Testis (tissue), 3 donors: ENCODE measurements around the gene CTDP1. TPM values are rescaled to one million over a fixed set of nuclear protein-coding genes. Genes with fewer than 3 reads are reported as not detected.
"Not testable (repeated sequence)": the region's sequence is repeated elsewhere in the genome, so short reads cannot be mapped to it uniquely, and the experiment has no call there.

ENCODE experiments used
- DNase-seq: peaks from one replicate; pipeline ENCODE4 v3.0.0-alpha.2; 2019
- H3K27ac ChIP-seq, 2 donors: fragments of 200-600 bp; sonication (generic); one replicate each; pipeline ENCODE4 v1.5.1; 2019
- H3K27me3 ChIP-seq: fragments of 200-600 bp; sonication (generic); one replicate; pipeline ENCODE4 v1.5.1; 2019
- H3K36me3 ChIP-seq: fragments of 200-600 bp; sonication (generic); one replicate; pipeline ENCODE4 v1.5.1; 2017; ENCODE audit warnings: low read depth; ENCODE audit errors: missing control alignments
- H3K4me1 ChIP-seq: fragments of 200-600 bp; sonication (generic); one replicate; pipeline ENCODE4 v1.5.1; 2019
- H3K4me3 ChIP-seq, 2 donors: fragments of 200-600 bp; sonication (generic); one replicate each; pipeline ENCODE4 v1.5.1; 2017 to 2019
- H3K9me3 ChIP-seq: fragments of 200-600 bp; sonication (generic); one replicate; pipeline ENCODE4 v1.5.1; 2017
- CTCF ChIP-seq, 3 experiments: fragments of 450-650 bp in 2 of 3; fragments of 200-600 bp in 1 of 3; sonication (generic) in 1 of 3; IDR thresholded peaks; one replicate each; pipeline ENCODE4 v1.5.1; 2016 to 2019; ENCODE audit warnings: antibody characterized with exemption in 3 of 3, mild to moderate bottlenecking in 2 of 3, moderate library complexity in 1 of 3
- POLR2A ChIP-seq: fragments of 450-650 bp; IDR thresholded peaks from one replicate; pipeline ENCODE4 v1.6.1; 2017; ENCODE audit warnings: antibody characterized with exemption, mild to moderate bottlenecking, moderate library complexity
- WGBS, 2 donors: methylation state at CpG; one replicate each; pipeline ENCODE4 v1.1.5; 2018; 5-methylcytosine and 5-hydroxymethylcytosine counted together
- intact Hi-C: fragments of 100-400 bp; cut with DNase I; formaldehyde crosslinking; loops from one replicate; pipeline ENCODE4 v1.15.1; 2023; ENCODE audit warnings: low total_unique reads
- polyA plus RNA-seq: library from polyadenylated mRNA; stranded (reverse); fragments of 350-450 nt; fragmentation: Illumina TruSeq; extraction: RNeasy Lipid Tissue Mini Kit (QIAGEN cat#74804); gene quantifications from one replicate; pipeline ENCODE4 v1.2.3, GENCODE V29; 2014; ENCODE audit warnings: low read depth, low replicate concordance; ENCODE audit not compliant: insufficient read depth
- total RNA-seq, 2 donors: library from RNA; depleted of rRNA; stranded (reverse); fragments of >200 nt; gene quantifications; one replicate each; pipeline ENCODE4 v1.2.3, GENCODE V29; 2016

CTDP1 gene
- total and polyA plus RNA-seq, 3 donors from 2014 or later: 41.0 to 51.0 (median 47.2) TPM

GRCh38 chr18:79729611-79730010 is 50.0 kb downstream of the CTDP1 start:
- Histone ChIP-seq H3K36me3 (no peaks in the 10 kb centered on the region), H3K4me1 (no peaks in the 10 kb centered on the region), H3K27me3 (no peaks in the 10 kb centered on the region), H3K9me3 (no peaks in the 10 kb centered on the region), H3K27ac (no peak overlapping the region), H3K4me3 (no peak overlapping the region)
- no peak for TF ChIP-seq CTCF (IDR thresholded peaks at IDR 0.05)
- no peak for TF ChIP-seq POLR2A
- intact Hi-C loops: no loop called here
- no peak for DNase-seq
- WGBS, 2 donors: 97 to 98% methylated on average over 5 to 12 of the region's 12 CpGs

- H3K36me3 ChIP-seq: no peaks in the 10 kb centered on the region
- intact Hi-C loops: no loop called here
Observed at GRCh38 chr18:79730804-79731203, 51.2 kb downstream of the CTDP1 start.

GRCh38 chr18:79731881-79732720 is 52.5 kb downstream of the CTDP1 start:
- H3K4me3 ChIP-seq, H3K36me3 ChIP-seq, H3K27ac ChIP-seq, intact Hi-C loops, H3K27me3 ChIP-seq, H3K9me3 ChIP-seq, H3K4me1 ChIP-seq, DNase-seq: not testable (repeated sequence)
- 91 to 92% methylated on average over 12 to 15 of the region's 17 CpGs for WGBS, 2 donors

More at GRCh38 chr18:79730804-79731203, 51.2 kb downstream of the CTDP1 start:
- Histone ChIP-seq H3K4me3 (no peak overlapping the region), H3K9me3 (no peaks in the 10 kb centered on the region), H3K27me3 (no peaks in the 10 kb centered on the region), H3K27ac (no peak overlapping the region), H3K4me1 (no peaks in the 10 kb centered on the region)
- TF ChIP-seq CTCF (IDR thresholded peaks at IDR 0.05): no peak
- no peak for TF ChIP-seq POLR2A
- DNase-seq: no peak
- 92 to 93% methylated on average over 6 to 11 of the region's 11 CpGs for WGBS, 2 donors

- WGBS, 2 donors: 98% methylated on average over 6 to 9 of the region's 9 CpGs
- TF ChIP-seq CTCF (IDR thresholded peaks at IDR 0.05) (no peak), POLR2A (no peak)
- Histone ChIP-seq H3K9me3 (no peaks in the 10 kb centered on the region), H3K4me1 (no peaks in the 10 kb centered on the region), H3K4me3 (no peak overlapping the region), H3K36me3 (no peaks in the 10 kb centered on the region), H3K27ac (no peak overlapping the region), H3K27me3 (no peaks in the 10 kb centered on the region)
- no peak for DNase-seq
- intact Hi-C loops: no loop called here
Observed at GRCh38 chr18:79732721-79733025, 53.1 kb downstream of the CTDP1 start.

- intact Hi-C loops: no loop called here
- TF ChIP-seq CTCF (IDR thresholded peaks at IDR 0.05) (no peak), POLR2A (no peak)
- no peak overlapping the region for H3K27ac ChIP-seq
- H3K4me1 ChIP-seq: no peaks in the 10 kb centered on the region
- H3K27me3 ChIP-seq: no peaks in the 10 kb centered on the region
- no peaks in the 10 kb centered on the region for H3K36me3 ChIP-seq
- H3K9me3 ChIP-seq: no peaks in the 10 kb centered on the region
- WGBS, 2 donors: 92 to 96% methylated on average over 22 to 38 of the region's 38 CpGs
- H3K4me3 ChIP-seq: no peak overlapping the region
- DNase-seq: no peak
Observed at GRCh38 chr18:79733135-79733701, 53.6 kb downstream of the CTDP1 start.
